ENCODE data around the gene DCST2.

GRCh38 chr1:155030243-155030795 lies 3.3 kb downstream of the DCST2 start:
- TF ChIP-seq CTCF (IDR thresholded peaks at IDR 0.05 in 4 of 5, conservative IDR thresholded peaks at IDR 0.05 in 1 of 5) (no peak), POLR2A (IDR thresholded peaks at IDR 0.05) (no peak)
